Liver (tissue), 9 donors: ENCODE measurements around the gene GSK3B. TPM values are rescaled to one million over a fixed set of nuclear protein-coding genes. Genes with fewer than 3 reads are reported as not detected.
A peak's percentile ranks its signal among the peaks of the same experiment; 100 is the strongest.

Experiments
- DNase-seq: peaks from one replicate; pipeline ENCODE4 v3.0.0-alpha.2; 2017; ENCODE audit warnings: low spot score
- H3K27ac ChIP-seq, 2 donors: one replicate each; pipeline ENCODE4 v1.7.0; 2013; ENCODE audit warnings: inconsistent platforms in 2 of 2, low read length in 2 of 2, control low read depth in 1 of 2, low read depth in 1 of 2, mild to moderate bottlenecking in 1 of 2
- H3K27me3 ChIP-seq, 4 donors: one replicate each; pipeline versions ENCODE4 v1.6.1 to v1.7.0; 2013; ENCODE audit warnings: low read length in 3 of 4, inconsistent platforms in 1 of 4, mild to moderate bottlenecking in 1 of 4, moderate library complexity in 1 of 4; ENCODE audit not compliant: control insufficient read depth in 4 of 4, insufficient read depth in 4 of 4
- H3K36me3 ChIP-seq, 4 donors: one replicate each; pipeline versions ENCODE4 v1.6.1 to v1.7.0; 2013; ENCODE audit warnings: low read length in 3 of 4, mild to moderate bottlenecking in 3 of 4, low read depth in 1 of 4, moderate library complexity in 1 of 4; ENCODE audit not compliant: control insufficient read depth in 4 of 4, insufficient read depth in 3 of 4
- H3K4me1 ChIP-seq, 4 donors: one replicate each; pipeline versions ENCODE4 v1.6.1 to v1.7.0; 2013; ENCODE audit warnings: low read length in 3 of 4, mild to moderate bottlenecking in 3 of 4, moderate library complexity in 1 of 4; ENCODE audit not compliant: control insufficient read depth in 4 of 4, insufficient read depth in 4 of 4
- H3K4me3 ChIP-seq, 3 donors: one replicate each; pipeline versions ENCODE4 v1.6.1 to v1.7.0; 2013; ENCODE audit warnings: low read length in 3 of 3, control low read depth in 1 of 3, low read depth in 1 of 3, mild to moderate bottlenecking in 1 of 3
- H3K9ac ChIP-seq, 2 donors: one replicate each; pipeline ENCODE4 v1.7.0; 2013; ENCODE audit warnings: low read length in 2 of 2, mild to moderate bottlenecking in 2 of 2, moderate library complexity in 2 of 2, control low read depth in 1 of 2, low read depth in 1 of 2
- H3K9me3 ChIP-seq, 4 donors: one replicate each; pipeline versions ENCODE4 v1.6.1 to v1.7.0; 2013; ENCODE audit warnings: low read length in 3 of 4; ENCODE audit not compliant: control insufficient read depth in 4 of 4
- ATF3 ChIP-seq: IDR thresholded peaks from 2 replicates; pipeline ENCODE4 v1.6.1; 2016; ENCODE audit warnings: antibody characterized with exemption
- CTCF ChIP-seq: fragments of 150-350 bp; IDR thresholded peaks from 2 replicates; pipeline ENCODE4 v1.5.1; 2017; ENCODE audit warnings: improper control_type of control experiment, low read depth, low read length; ENCODE audit not compliant: missing input control
- EGR1 ChIP-seq, 2 donors: IDR thresholded peaks; 2 replicates each; pipeline ENCODE4 v1.6.1; 2016 to 2018; ENCODE audit warnings: antibody characterized with exemption in 2 of 2, low read depth in 2 of 2
- FOXA1 ChIP-seq: IDR thresholded peaks from 2 replicates; pipeline ENCODE4 v1.6.1; 2016; ENCODE audit warnings: antibody characterized with exemption
- FOXA2 ChIP-seq: IDR thresholded peaks from 2 replicates; pipeline ENCODE4 v1.6.1; 2016; ENCODE audit warnings: antibody characterized with exemption
- GABPA ChIP-seq, 2 donors: IDR thresholded peaks in 1 of 2; conservative IDR thresholded peaks in 1 of 2; 2 replicates each; pipeline ENCODE4 v1.6.1; 2016; ENCODE audit warnings: antibody characterized with exemption in 2 of 2, mild to moderate bottlenecking in 1 of 2, moderate library complexity in 1 of 2
- HNF4A ChIP-seq, 2 donors: conservative IDR thresholded peaks; 2 replicates each; pipeline ENCODE4 v1.6.1; 2016; ENCODE audit warnings: antibody characterized with exemption in 2 of 2, mild to moderate bottlenecking in 2 of 2
- HNF4G ChIP-seq: IDR thresholded peaks from 2 replicates; pipeline ENCODE4 v1.6.1; 2016; ENCODE audit warnings: antibody characterized with exemption
- JUND ChIP-seq, 2 donors: IDR thresholded peaks; 2 replicates each; pipeline ENCODE4 v1.6.1; 2016; ENCODE audit warnings: antibody characterized with exemption in 2 of 2
- MAX ChIP-seq: IDR thresholded peaks from 2 replicates; pipeline ENCODE4 v1.6.1; 2016; ENCODE audit warnings: antibody characterized with exemption
- NR2F2 ChIP-seq: IDR thresholded peaks from 2 replicates; pipeline ENCODE4 v1.6.1; 2016; ENCODE audit warnings: antibody characterized with exemption
- RAD21 ChIP-seq, 2 donors: IDR thresholded peaks; 2 replicates each; pipeline ENCODE4 v1.6.1; 2016; ENCODE audit warnings: antibody characterized with exemption in 2 of 2, mild to moderate bottlenecking in 2 of 2
- RXRA ChIP-seq, 2 donors: IDR thresholded peaks; 2 replicates each; pipeline ENCODE4 v1.6.1; 2017 to 2018; ENCODE audit warnings: antibody characterized with exemption in 2 of 2, mild to moderate bottlenecking in 1 of 2
- SP1 ChIP-seq: IDR thresholded peaks from 2 replicates; pipeline ENCODE4 v1.6.1; 2018; ENCODE audit warnings: antibody characterized with exemption, mild to moderate bottlenecking
- TAF1 ChIP-seq: conservative IDR thresholded peaks from 2 replicates; pipeline ENCODE4 v1.6.1; 2016; ENCODE audit warnings: antibody characterized with exemption, mild to moderate bottlenecking
- YY1 ChIP-seq: IDR thresholded peaks from 2 replicates; pipeline ENCODE4 v1.6.1; 2016; ENCODE audit warnings: antibody characterized with exemption, mild to moderate bottlenecking
- ZBTB33 ChIP-seq: IDR thresholded peaks from 2 replicates; pipeline ENCODE4 v1.6.1; 2016; ENCODE audit warnings: antibody characterized with exemption
- WGBS: extraction: QIAGEN DNeasy Blood & Tissue Kit; methylation state at CpG from one replicate; pipeline ENCODE4 v1.1.7; 2013; 5-methylcytosine and 5-hydroxymethylcytosine counted together
- polyA plus RNA-seq, 2 donors: library from polyadenylated mRNA; stranded (reverse) in 1 of 2; unstranded in 1 of 2; fragments of 200-250 nt in 1 of 2; fragments of >200 nt in 1 of 2; fragmentation: Nextera tagmentation in 1 of 2; extraction: Ambion mirVana in 1 of 2; gene quantifications; one replicate each; pipeline versions ENCODE4 v1.2.1 to v1.2.3, GENCODE V29; 2013 to 2015
- total RNA-seq, 2 donors: library from RNA; depleted of rRNA; stranded (reverse); fragments of >200 nt; gene quantifications; one replicate each; pipeline ENCODE4 v1.2.3, GENCODE V29; 2014
- TF ChIP-seq, protein P1 (sequence below): IDR thresholded peaks from 2 replicates; pipeline ENCODE4 v1.6.1; 2016; ENCODE audit warnings: antibody characterized with exemption, mild to moderate bottlenecking
- donor health status: healthy.
- donor health status: healthy.
- donor health status: healthy.
- donor health status: healthy.
- donor health status: healthy.

Gene GSK3B
- total and polyA plus RNA-seq, 4 donors: 10.5 to 20.8 (median 18.5) TPM

- peaks cover 0 to 20% (median 11%) of the 10 kb centered on the region in 4 donors for H3K4me1 ChIP-seq
- 28% methylated on average over 1 of the region's 1 CpG for WGBS
- H3K27me3 ChIP-seq: no peaks in the 10 kb centered on the region
- H3K27ac ChIP-seq: peak overlapping the region in 1 of 2 donors; percentile 32
- no peaks in the 10 kb centered on the region for H3K36me3 ChIP-seq
- no peak overlapping the region for H3K4me3 ChIP-seq
- no peaks in the 10 kb centered on the region for H3K9me3 ChIP-seq
- no peak overlapping the region for H3K9ac ChIP-seq
- TF ChIP-seq ATF3: peak; percentile 24
- TF ChIP-seq HNF4G: peak; percentile 84
- TF ChIP-seq CTCF: no peak
- TF ChIP-seq ZBTB33: peak; percentile 73
- peak; percentile 86 for TF ChIP-seq SP1
- TF ChIP-seq EGR1 (IDR thresholded peaks at IDR 0.05; ENCODE audit: low read depth in 2 of 2): no peak
- TF ChIP-seq NR2F2: peak; percentile 54
- peak; percentile 59 to 63 for TF ChIP-seq RAD21 (IDR thresholded peaks at IDR 0.05)
- peak; percentile 76 for TF ChIP-seq FOXA2
- TF ChIP-seq RXRA (IDR thresholded peaks at IDR 0.05): peak; percentile 93 to 94
- peak; percentile 67 for TF ChIP-seq MAX
- TF ChIP-seq, protein P1, sequence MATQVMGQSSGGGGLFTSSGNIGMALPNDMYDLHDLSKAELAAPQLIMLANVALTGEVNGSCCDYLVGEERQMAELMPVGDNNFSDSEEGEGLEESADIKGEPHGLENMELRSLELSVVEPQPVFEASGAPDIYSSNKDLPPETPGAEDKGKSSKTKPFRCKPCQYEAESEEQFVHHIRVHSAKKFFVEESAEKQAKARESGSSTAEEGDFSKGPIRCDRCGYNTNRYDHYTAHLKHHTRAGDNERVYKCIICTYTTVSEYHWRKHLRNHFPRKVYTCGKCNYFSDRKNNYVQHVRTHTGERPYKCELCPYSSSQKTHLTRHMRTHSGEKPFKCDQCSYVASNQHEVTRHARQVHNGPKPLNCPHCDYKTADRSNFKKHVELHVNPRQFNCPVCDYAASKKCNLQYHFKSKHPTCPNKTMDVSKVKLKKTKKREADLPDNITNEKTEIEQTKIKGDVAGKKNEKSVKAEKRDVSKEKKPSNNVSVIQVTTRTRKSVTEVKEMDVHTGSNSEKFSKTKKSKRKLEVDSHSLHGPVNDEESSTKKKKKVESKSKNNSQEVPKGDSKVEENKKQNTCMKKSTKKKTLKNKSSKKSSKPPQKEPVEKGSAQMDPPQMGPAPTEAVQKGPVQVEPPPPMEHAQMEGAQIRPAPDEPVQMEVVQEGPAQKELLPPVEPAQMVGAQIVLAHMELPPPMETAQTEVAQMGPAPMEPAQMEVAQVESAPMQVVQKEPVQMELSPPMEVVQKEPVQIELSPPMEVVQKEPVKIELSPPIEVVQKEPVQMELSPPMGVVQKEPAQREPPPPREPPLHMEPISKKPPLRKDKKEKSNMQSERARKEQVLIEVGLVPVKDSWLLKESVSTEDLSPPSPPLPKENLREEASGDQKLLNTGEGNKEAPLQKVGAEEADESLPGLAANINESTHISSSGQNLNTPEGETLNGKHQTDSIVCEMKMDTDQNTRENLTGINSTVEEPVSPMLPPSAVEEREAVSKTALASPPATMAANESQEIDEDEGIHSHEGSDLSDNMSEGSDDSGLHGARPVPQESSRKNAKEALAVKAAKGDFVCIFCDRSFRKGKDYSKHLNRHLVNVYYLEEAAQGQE: peak; percentile 21
- TF ChIP-seq JUND (IDR thresholded peaks at IDR 0.05): peak; percentile 85 to 92
- TF ChIP-seq FOXA1: peak; percentile 85
- peak in 1 of 2 donors; percentile 52 for TF ChIP-seq GABPA (IDR thresholded peaks at IDR 0.05 in 1 of 2, conservative IDR thresholded peaks at IDR 0.05 in 1 of 2)
- peak; percentile 97 for TF ChIP-seq HNF4A (conservative IDR thresholded peaks at IDR 0.05)
- TF ChIP-seq TAF1: no peak
- peak; percentile 61 for TF ChIP-seq YY1
- DNase-seq: no peak
Observed at GRCh38 chr3:119825820-119826219, 268.4 kb downstream of the GSK3B start.
